ENCODE measurements around the gene PCMTD2.

DNA sequence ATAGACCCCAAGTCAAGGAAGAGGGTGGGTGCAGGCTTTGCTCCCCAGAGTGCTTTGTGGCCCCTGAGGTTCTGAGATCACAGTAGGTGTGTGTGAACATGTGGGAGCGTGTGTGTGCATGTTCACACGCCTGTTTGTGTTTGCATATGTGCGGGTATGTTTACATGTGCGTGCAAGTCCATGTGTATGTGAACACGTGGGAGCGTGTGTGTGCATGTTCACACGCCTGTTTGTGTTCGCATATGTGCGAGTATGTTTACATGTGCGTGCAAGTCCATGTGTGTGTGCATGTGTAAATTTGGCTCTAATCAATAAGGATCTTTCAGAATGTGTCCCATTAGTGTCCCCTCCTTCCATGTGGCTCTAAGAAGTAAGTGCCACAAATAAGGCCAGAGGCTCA, 41.4 kb upstream of the PCMTD2 start:
- TF ChIP-seq POLR2AphosphoS5 (IDR thresholded peaks at IDR 0.05; ENCODE audit: low read depth, low read length) = no peak
- TF ChIP-seq SIN3A (IDR thresholded peaks at IDR 0.05; ENCODE audit: borderline replicate concordance, insufficient read depth, low read length) = no peak
- no peak for TF ChIP-seq FOXP2 (optimal IDR thresholded peaks at IDR 0.05; ENCODE audit: borderline replicate concordance, extremely low read depth, extremely low read length, insufficient read depth)

Measured in PFSK-1 (cell line).